Measurements from ENCODE around the gene PRKAR1B.
"Not testable (repeated sequence)": the region's sequence is repeated elsewhere in the genome, so short reads cannot be mapped to it uniquely, and the experiment has no call there.

Gene PRKAR1B

GRCh38 chr7:637826-638225, 89.3 kb downstream of the PRKAR1B start:
- no peak overlapping the region for H4K91ac ChIP-seq (ENCODE audit: low read length)
- no peak overlapping the region for H2BK15ac ChIP-seq (ENCODE audit: low read depth, poor library complexity, severe bottlenecking)
- no peak overlapping the region for H4K8ac ChIP-seq (ENCODE audit: low read length)
- no peak overlapping the region for H3K14ac ChIP-seq (ENCODE audit: low read length in 2 of 2)
- H3K79me1 ChIP-seq (replicated peaks; ENCODE audit: low read length, poor library complexity, severe bottlenecking), result peaks cover 7% of the 10 kb centered on the region
- no peak overlapping the region for H3K27ac ChIP-seq (ENCODE audit: low read length, poor library complexity, severe bottlenecking)
- peaks cover under 1% of the 10 kb centered on the region for H3K4me1 ChIP-seq (ENCODE audit: control insufficient read depth, insufficient read depth, low read depth, low read length)
- H3K36me3 ChIP-seq (ENCODE audit: control insufficient read depth in 1 of 2, insufficient read depth in 2 of 2, low read depth in 1 of 2, low read length in 2 of 2), result peaks cover 0 to 4% of the 10 kb centered on the region in 2 experiments
- no peak overlapping the region for H3K9ac ChIP-seq (ENCODE audit: low read length)
- no peak overlapping the region for H2AK5ac ChIP-seq (ENCODE audit: low read length, severe bottlenecking)
- H3K18ac ChIP-seq (ENCODE audit: low read depth in 1 of 2, low read length in 2 of 2), result no peak overlapping the region
- no peaks in the 10 kb centered on the region for H3K9me3 ChIP-seq (ENCODE audit: control insufficient read depth, low read length)
- no peak overlapping the region for H2BK12ac ChIP-seq (ENCODE audit: low read length in 2 of 2)
- H3K27me3 ChIP-seq (ENCODE audit: control insufficient read depth in 1 of 2, insufficient read depth in 1 of 2, low read length in 2 of 2), result no peaks in the 10 kb centered on the region
- H2BK5ac ChIP-seq (ENCODE audit: low read depth, low read length, poor library complexity, severe bottlenecking), result no peak overlapping the region
- no peak overlapping the region for H2AFZ ChIP-seq (ENCODE audit: low read depth, low read length)
- DNase-seq, result no peak
- WGBS, result 94% methylated on average over 12 of the region's 12 CpGs
- no peak overlapping the region for H3K23ac ChIP-seq (ENCODE audit: low read length in 2 of 2)
- H3K4me3 ChIP-seq (ENCODE audit: insufficient read depth in 1 of 2, low read depth in 1 of 2, low read length in 2 of 2), result no peak overlapping the region
- no peak overlapping the region for H3K4ac ChIP-seq (ENCODE audit: low read depth in 1 of 2, low read length in 2 of 2)
- no peak overlapping the region for H3K4me2 ChIP-seq (ENCODE audit: low read length, poor library complexity, severe bottlenecking)
- H2BK120ac ChIP-seq (ENCODE audit: low read depth, low read length), result no peak overlapping the region

- peak overlapping the region; percentile 79 for H4K91ac ChIP-seq (ENCODE audit: low read length)
- no peak overlapping the region for H3K4me2 ChIP-seq (ENCODE audit: low read length, poor library complexity, severe bottlenecking)
- H3K4me1 ChIP-seq (ENCODE audit: control insufficient read depth, insufficient read depth, low read depth, low read length), result peaks cover 1% of the 10 kb centered on the region
These were observed 90.7 kb downstream of the PRKAR1B start for GRCh38 chr7:636396-636795.

GRCh38 chr7:635687-636382, 91.2 kb downstream of the PRKAR1B start:
- peaks cover 0 to 18% of the 10 kb centered on the region in 2 experiments for H3K36me3 ChIP-seq (ENCODE audit: control insufficient read depth in 1 of 2, insufficient read depth in 2 of 2, low read depth in 1 of 2, low read length in 2 of 2)
- not testable (repeated sequence) for H4K91ac ChIP-seq (ENCODE audit: low read length); H4K8ac ChIP-seq (ENCODE audit: low read length); H3K4me2 ChIP-seq (ENCODE audit: low read length, poor library complexity, severe bottlenecking); H3K27me3 ChIP-seq (ENCODE audit: control insufficient read depth in 1 of 2, insufficient read depth in 1 of 2, low read length in 2 of 2); H3K27ac ChIP-seq (ENCODE audit: low read length, poor library complexity, severe bottlenecking); H3K18ac ChIP-seq (ENCODE audit: low read depth in 1 of 2, low read length in 2 of 2); H3K23ac ChIP-seq (ENCODE audit: low read length in 2 of 2); H3K9me3 ChIP-seq (ENCODE audit: control insufficient read depth, low read length); H2AFZ ChIP-seq (ENCODE audit: low read depth, low read length); H3K4ac ChIP-seq (ENCODE audit: low read depth in 1 of 2, low read length in 2 of 2); DNase-seq; H2BK15ac ChIP-seq (ENCODE audit: low read depth, poor library complexity, severe bottlenecking); H2AK5ac ChIP-seq (ENCODE audit: low read length, severe bottlenecking); H2BK5ac ChIP-seq (ENCODE audit: low read depth, low read length, poor library complexity, severe bottlenecking); H3K14ac ChIP-seq (ENCODE audit: low read length in 2 of 2); H2BK12ac ChIP-seq (ENCODE audit: low read length in 2 of 2); H3K4me1 ChIP-seq (ENCODE audit: control insufficient read depth, insufficient read depth, low read depth, low read length); H2BK120ac ChIP-seq (ENCODE audit: low read depth, low read length); H3K79me1 ChIP-seq (replicated peaks; ENCODE audit: low read length, poor library complexity, severe bottlenecking); H3K9ac ChIP-seq (ENCODE audit: low read length); H3K4me3 ChIP-seq (ENCODE audit: insufficient read depth in 1 of 2, low read depth in 1 of 2, low read length in 2 of 2)
- WGBS, result 94% methylated on average over 31 of the region's 81 CpGs

More at GRCh38 chr7:636396-636795, 90.7 kb downstream of the PRKAR1B start:
- Histone ChIP-seq H3K18ac (ENCODE audit: low read depth in 1 of 2, low read length in 2 of 2) (no peak overlapping the region), H3K9ac (ENCODE audit: low read length) (no peak overlapping the region), H3K23ac (ENCODE audit: low read length in 2 of 2) (no peak overlapping the region), H2BK12ac (ENCODE audit: low read length in 2 of 2) (no peak overlapping the region), H3K27ac (ENCODE audit: low read length, poor library complexity, severe bottlenecking) (no peak overlapping the region), H3K4me3 (ENCODE audit: insufficient read depth in 1 of 2, low read depth in 1 of 2, low read length in 2 of 2) (no peak overlapping the region), H3K27me3 (ENCODE audit: control insufficient read depth in 1 of 2, insufficient read depth in 1 of 2, low read length in 2 of 2) (no peaks in the 10 kb centered on the region), H3K4ac (ENCODE audit: low read depth in 1 of 2, low read length in 2 of 2) (no peak overlapping the region), H3K9me3 (ENCODE audit: control insufficient read depth, low read length) (no peaks in the 10 kb centered on the region), H3K36me3 (ENCODE audit: control insufficient read depth in 1 of 2, insufficient read depth in 2 of 2, low read depth in 1 of 2, low read length in 2 of 2) (peaks cover 0 to 15% of the 10 kb centered on the region in 2 experiments), H2BK15ac (ENCODE audit: low read depth, poor library complexity, severe bottlenecking) (peak overlapping the region; percentile 68), H2BK5ac (ENCODE audit: low read depth, low read length, poor library complexity, severe bottlenecking) (no peak overlapping the region), H4K8ac (ENCODE audit: low read length) (no peak overlapping the region), H2BK120ac (ENCODE audit: low read depth, low read length) (no peak overlapping the region), H3K79me1 (replicated peaks; ENCODE audit: low read length, poor library complexity, severe bottlenecking) (peaks cover 6% of the 10 kb centered on the region), H2AFZ (ENCODE audit: low read depth, low read length) (no peak overlapping the region), H3K14ac (ENCODE audit: low read length in 2 of 2) (no peak overlapping the region), H2AK5ac (ENCODE audit: low read length, severe bottlenecking) (no peak overlapping the region)
- peak; percentile 38 for DNase-seq
- WGBS, result 96% methylated on average over 16 of the region's 17 CpGs

GRCh38 chr7:635227-635626, 91.9 kb downstream of the PRKAR1B start:
- Histone ChIP-seq H3K79me1 (replicated peaks; ENCODE audit: low read length, poor library complexity, severe bottlenecking) (peaks cover 6% of the 10 kb centered on the region), H4K8ac (ENCODE audit: low read length) (no peak overlapping the region), H3K18ac (ENCODE audit: low read depth in 1 of 2, low read length in 2 of 2) (no peak overlapping the region), H3K4ac (ENCODE audit: low read depth in 1 of 2, low read length in 2 of 2) (no peak overlapping the region), H3K4me1 (ENCODE audit: control insufficient read depth, insufficient read depth, low read depth, low read length) (peaks cover 1% of the 10 kb centered on the region), H3K27me3 (ENCODE audit: control insufficient read depth in 1 of 2, insufficient read depth in 1 of 2, low read length in 2 of 2) (no peaks in the 10 kb centered on the region), H3K36me3 (ENCODE audit: control insufficient read depth in 1 of 2, insufficient read depth in 2 of 2, low read depth in 1 of 2, low read length in 2 of 2) (peaks cover 0 to 18% of the 10 kb centered on the region in 2 experiments), H3K23ac (ENCODE audit: low read length in 2 of 2) (no peak overlapping the region), H3K4me2 (ENCODE audit: low read length, poor library complexity, severe bottlenecking) (no peak overlapping the region), H3K9ac (ENCODE audit: low read length) (no peak overlapping the region), H2BK12ac (ENCODE audit: low read length in 2 of 2) (no peak overlapping the region), H3K27ac (ENCODE audit: low read length, poor library complexity, severe bottlenecking) (no peak overlapping the region), H2BK120ac (ENCODE audit: low read depth, low read length) (no peak overlapping the region), H3K14ac (ENCODE audit: low read length in 2 of 2) (no peak overlapping the region), H2BK15ac (ENCODE audit: low read depth, poor library complexity, severe bottlenecking) (no peak overlapping the region), H2BK5ac (ENCODE audit: low read depth, low read length, poor library complexity, severe bottlenecking) (no peak overlapping the region), H3K9me3 (ENCODE audit: control insufficient read depth, low read length) (no peaks in the 10 kb centered on the region), H2AFZ (ENCODE audit: low read depth, low read length) (no peak overlapping the region), H2AK5ac (ENCODE audit: low read length, severe bottlenecking) (no peak overlapping the region), H3K4me3 (ENCODE audit: insufficient read depth in 1 of 2, low read depth in 1 of 2, low read length in 2 of 2) (no peak overlapping the region), H4K91ac (ENCODE audit: low read length) (no peak overlapping the region)
- WGBS, result 87% methylated on average over 12 of the region's 12 CpGs
- no peak for DNase-seq
